ENCODE measurements around the gene MAD1L1. TPM values are rescaled to one million over a fixed set of nuclear protein-coding genes. Genes with fewer than 3 reads are reported as not detected.

The MAD1L1 gene
- total and polyA plus RNA-seq, 4 donors, result 43.0 to 54.9 (median 49.9) TPM

- DNase-seq (no peak), ATAC-seq (ENCODE audit: insufficient read depth, low FRiP score) (no peak)
- 76 to 84% methylated on average over 15 of the region's 15 CpGs for WGBS, 2 donors
- no peaks in the 10 kb centered on the region for H3K36me3 ChIP-seq (ENCODE audit: control insufficient read depth in 4 of 4, insufficient read depth in 4 of 4, low read length in 4 of 4)
- peaks cover 0 to 7% (median 0%) of the 10 kb centered on the region in 5 donors for H3K4me1 ChIP-seq (ENCODE audit: control insufficient read depth in 5 of 5, insufficient read depth in 5 of 5, low read length in 5 of 5)
- no peaks in the 10 kb centered on the region for H3K9me3 ChIP-seq (ENCODE audit: control insufficient read depth in 4 of 4, insufficient read depth in 3 of 4, low read length in 3 of 4)
- H3K27me3 ChIP-seq (ENCODE audit: control insufficient read depth in 3 of 3, insufficient read depth in 3 of 3, low read length in 2 of 3), result no peaks in the 10 kb centered on the region
- no peak overlapping the region for H3K27ac ChIP-seq (ENCODE audit: low read depth in 1 of 2, low read length in 1 of 2)
- H3K9ac ChIP-seq (ENCODE audit: insufficient read depth in 1 of 2, low read length in 2 of 2), result no peak overlapping the region
- TF ChIP-seq, protein P1, sequence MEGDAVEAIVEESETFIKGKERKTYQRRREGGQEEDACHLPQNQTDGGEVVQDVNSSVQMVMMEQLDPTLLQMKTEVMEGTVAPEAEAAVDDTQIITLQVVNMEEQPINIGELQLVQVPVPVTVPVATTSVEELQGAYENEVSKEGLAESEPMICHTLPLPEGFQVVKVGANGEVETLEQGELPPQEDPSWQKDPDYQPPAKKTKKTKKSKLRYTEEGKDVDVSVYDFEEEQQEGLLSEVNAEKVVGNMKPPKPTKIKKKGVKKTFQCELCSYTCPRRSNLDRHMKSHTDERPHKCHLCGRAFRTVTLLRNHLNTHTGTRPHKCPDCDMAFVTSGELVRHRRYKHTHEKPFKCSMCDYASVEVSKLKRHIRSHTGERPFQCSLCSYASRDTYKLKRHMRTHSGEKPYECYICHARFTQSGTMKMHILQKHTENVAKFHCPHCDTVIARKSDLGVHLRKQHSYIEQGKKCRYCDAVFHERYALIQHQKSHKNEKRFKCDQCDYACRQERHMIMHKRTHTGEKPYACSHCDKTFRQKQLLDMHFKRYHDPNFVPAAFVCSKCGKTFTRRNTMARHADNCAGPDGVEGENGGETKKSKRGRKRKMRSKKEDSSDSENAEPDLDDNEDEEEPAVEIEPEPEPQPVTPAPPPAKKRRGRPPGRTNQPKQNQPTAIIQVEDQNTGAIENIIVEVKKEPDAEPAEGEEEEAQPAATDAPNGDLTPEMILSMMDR (IDR thresholded peaks at IDR 0.05; ENCODE audit: control extremely low read depth, extremely low read depth), result no peak
- no peak overlapping the region for H3K4me3 ChIP-seq
Measured at GRCh38 chr7:1949681-1950055, 283.1 kb downstream of the MAD1L1 start.

GRCh38 chr7:1948887-1949680 is 283.7 kb downstream of the MAD1L1 start:
- Histone ChIP-seq H3K27me3 (ENCODE audit: control insufficient read depth in 3 of 3, insufficient read depth in 3 of 3, low read length in 2 of 3) (no peaks in the 10 kb centered on the region), H3K4me3 (no peak overlapping the region), H3K27ac (ENCODE audit: low read depth in 1 of 2, low read length in 1 of 2) (no peak overlapping the region), H3K9ac (ENCODE audit: insufficient read depth in 1 of 2, low read length in 2 of 2) (no peak overlapping the region), H3K36me3 (ENCODE audit: control insufficient read depth in 4 of 4, insufficient read depth in 4 of 4, low read length in 4 of 4) (no peaks in the 10 kb centered on the region), H3K9me3 (ENCODE audit: control insufficient read depth in 4 of 4, insufficient read depth in 3 of 4, low read length in 3 of 4) (no peaks in the 10 kb centered on the region), H3K4me1 (ENCODE audit: control insufficient read depth in 5 of 5, insufficient read depth in 5 of 5, low read length in 5 of 5) (peaks cover 0 to 7% (median 0%) of the 10 kb centered on the region in 5 donors)
- DNase-seq (no peak), ATAC-seq (ENCODE audit: insufficient read depth, low FRiP score) (no peak)
- 85 to 92% methylated on average over 30 of the region's 30 CpGs for WGBS, 2 donors
- TF ChIP-seq, protein P1 (IDR thresholded peaks at IDR 0.05; ENCODE audit: control extremely low read depth, extremely low read depth), result no peak

DNA sequence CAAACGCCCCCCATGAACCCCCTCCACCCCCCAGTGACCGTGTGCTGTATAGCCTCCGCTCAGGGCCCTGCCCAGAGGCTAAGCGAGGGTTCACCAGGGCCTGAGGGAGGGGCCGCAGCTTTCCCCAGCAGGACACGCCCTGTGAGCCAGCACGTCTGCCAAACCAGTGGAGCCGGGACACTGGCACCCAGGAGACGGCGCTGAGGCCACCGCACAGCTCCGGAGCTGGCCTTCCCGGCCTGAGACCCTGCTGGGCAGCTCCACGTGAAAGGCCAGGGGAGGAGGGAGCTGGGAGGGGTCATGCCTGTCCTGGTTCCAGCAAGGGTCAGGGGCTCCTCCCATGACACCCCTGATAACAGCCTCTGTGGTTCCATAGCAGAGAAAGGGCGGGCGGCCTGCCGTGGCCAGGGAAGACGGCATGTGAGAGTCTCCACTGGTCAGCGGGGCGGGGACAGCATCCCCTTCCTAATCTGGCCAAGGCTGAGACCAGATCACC is 284.4 kb downstream of the MAD1L1 start:
- no peak overlapping the region for H3K27ac ChIP-seq (ENCODE audit: low read depth in 1 of 2, low read length in 1 of 2)
- no peak overlapping the region for H3K4me3 ChIP-seq
- 86 to 91% methylated on average over 20 of the region's 20 CpGs for WGBS, 2 donors
- ATAC-seq (ENCODE audit: insufficient read depth, low FRiP score) (no peak), DNase-seq (no peak)
- TF ChIP-seq, protein P1 (IDR thresholded peaks at IDR 0.05; ENCODE audit: control extremely low read depth, extremely low read depth), result no peak
- no peak overlapping the region for H3K9ac ChIP-seq (ENCODE audit: insufficient read depth in 1 of 2, low read length in 2 of 2)
- no peaks in the 10 kb centered on the region for H3K27me3 ChIP-seq (ENCODE audit: control insufficient read depth in 3 of 3, insufficient read depth in 3 of 3, low read length in 2 of 3)
- no peaks in the 10 kb centered on the region for H3K9me3 ChIP-seq (ENCODE audit: control insufficient read depth in 4 of 4, insufficient read depth in 3 of 4, low read length in 3 of 4)
- no peaks in the 10 kb centered on the region for H3K36me3 ChIP-seq (ENCODE audit: control insufficient read depth in 4 of 4, insufficient read depth in 4 of 4, low read length in 4 of 4)
- H3K4me1 ChIP-seq (ENCODE audit: control insufficient read depth in 5 of 5, insufficient read depth in 5 of 5, low read length in 5 of 5), result peaks cover 0 to 10% (median 0%) of the 10 kb centered on the region in 5 donors
